WTC11 (cell line): ENCODE measurements around the gene SHKBP1. TPM values are rescaled to one million over a fixed set of nuclear protein-coding genes. Genes with fewer than 3 reads are reported as not detected.

Source experiments
- ATAC-seq: fragments of 200-7000 bp; cut with Tn5 transposase; 2 replicates; pipeline ENCODE4 v1.10.0; 2021; ENCODE audit warnings: mild to moderate bottlenecking, moderate library complexity
- CTCF ChIA-PET: fragments of 300-600 bp; sonication (Branson Sonifier 250); formaldehyde crosslinking; loops from one replicate; lab custom pipeline; 2021; ENCODE audit warnings: antibody characterized with exemption; lab: Charles Lee
- POLR2A ChIA-PET: fragments of 350-600 bp; sonication (Branson Sonifier 250); formaldehyde crosslinking; loops from one replicate; lab custom pipeline; 2021; ENCODE audit warnings: antibody characterized with exemption; lab: Charles Lee
- DNase-seq: peaks from one replicate; pipeline ENCODE4 v3.0.0; 2021; ENCODE audit warnings: low spot score
- H3K27ac Mint-ChIP-seq: 2 replicates; pipeline ENCODE4 v1.8.0; 2021; ENCODE audit warnings: mixed read lengths
- H3K27me3 Mint-ChIP-seq: 2 replicates; pipeline ENCODE4 v1.8.0; 2021; ENCODE audit warnings: low read depth, mild to moderate bottlenecking, moderate library complexity, mixed read lengths
- H3K36me3 Mint-ChIP-seq: 2 replicates; pipeline ENCODE4 v1.8.0; 2021; ENCODE audit warnings: mixed read lengths
- H3K4me1 Mint-ChIP-seq: 2 replicates; pipeline ENCODE4 v1.8.0; 2022; ENCODE audit warnings: mixed read lengths
- H3K4me3 Mint-ChIP-seq: 2 replicates; pipeline ENCODE4 v1.8.0; 2021; ENCODE audit warnings: mild to moderate bottlenecking, moderate library complexity, mixed read lengths
- H3K9me3 Mint-ChIP-seq: 2 replicates; pipeline ENCODE4 v1.8.0; 2021; ENCODE audit warnings: mixed read lengths
- CBFB ChIP-seq: sonication (generic); formaldehyde crosslinking; IDR thresholded peaks from 2 replicates; pipeline ENCODE4 v1.8.1; 2022; ENCODE audit warnings: mild to moderate bottlenecking, low read depth, missing genetic modification reagents
- CREB1 ChIP-seq: sonication (generic); formaldehyde crosslinking; IDR thresholded peaks from 2 replicates; pipeline ENCODE4 v1.8.0; 2023; ENCODE audit warnings: mild to moderate bottlenecking, missing genetic modification reagents
- FOXK1 ChIP-seq: sonication (generic); formaldehyde crosslinking; IDR thresholded peaks from 2 replicates; pipeline ENCODE4 v1.8.0; 2022; ENCODE audit warnings: mild to moderate bottlenecking, moderate library complexity, missing genetic modification reagents
- FOXP1 ChIP-seq: sonication (generic); formaldehyde crosslinking; IDR thresholded peaks from 2 replicates; pipeline ENCODE4 v1.8.0; 2022; ENCODE audit warnings: missing genetic modification reagents, mild to moderate bottlenecking, moderate library complexity, borderline replicate concordance
- MXD4 ChIP-seq: fragments of 250-450 bp; sonication (Bioruptor Pico); IDR thresholded peaks from 2 replicates; pipeline ENCODE4 v1.8.0; 2021; ENCODE audit warnings: mild to moderate bottlenecking, moderate library complexity, borderline replicate concordance
- NFYB ChIP-seq: sonication (generic); formaldehyde crosslinking; conservative IDR thresholded peaks from 2 replicates; pipeline ENCODE4 v1.8.0; 2022; ENCODE audit warnings: low read depth, missing genetic modification reagents
- OVOL2 ChIP-seq: fragments of 250-450 bp; sonication (Bioruptor Pico); IDR thresholded peaks from 2 replicates; pipeline ENCODE4 v1.9.0; 2021; ENCODE audit warnings: mild to moderate bottlenecking, borderline replicate concordance
- SP1 ChIP-seq: sonication (generic); formaldehyde crosslinking; conservative IDR thresholded peaks from 2 replicates; pipeline ENCODE4 v1.8.1; 2022; ENCODE audit warnings: missing genetic modification reagents
- TCF7 ChIP-seq: sonication (generic); formaldehyde crosslinking; IDR thresholded peaks from 2 replicates; pipeline ENCODE4 v1.8.0; 2022; ENCODE audit warnings: mild to moderate bottlenecking, low read depth, missing genetic modification reagents, moderate library complexity
- TEAD1 ChIP-seq: sonication (generic); formaldehyde crosslinking; IDR thresholded peaks from 2 replicates; pipeline ENCODE4 v1.8.0; 2022; ENCODE audit warnings: mild to moderate bottlenecking, missing genetic modification reagents
- ZNF317 ChIP-seq: sonication (generic); formaldehyde crosslinking; IDR thresholded peaks from 2 replicates; pipeline ENCODE4 v1.8.1; 2023; ENCODE audit warnings: low read depth, mild to moderate bottlenecking, moderate library complexity, missing genetic modification reagents, borderline replicate concordance
- ZNF416 ChIP-seq: fragments of 250-450 bp; sonication (Bioruptor Pico); IDR thresholded peaks from 2 replicates; pipeline ENCODE4 v1.9.0; 2021; ENCODE audit warnings: mild to moderate bottlenecking, inconsistent platforms
- total RNA-seq: library from RNA; stranded (reverse); gene quantifications from 3 replicates; pipeline ENCODE4 v1.2.3, GENCODE V29; 2021
- TF ChIP-seq, protein P1 (sequence below): sonication (generic); formaldehyde crosslinking; IDR thresholded peaks from 2 replicates; pipeline ENCODE4 v1.8.0; 2022; ENCODE audit warnings: mild to moderate bottlenecking, missing genetic modification reagents
- TF ChIP-seq, protein P2 (sequence below): sonication (generic); formaldehyde crosslinking; IDR thresholded peaks from 2 replicates; pipeline ENCODE4 v1.8.1; 2022; ENCODE audit warnings: low read depth, missing genetic modification reagents, borderline replicate concordance
- TF ChIP-seq, protein P3 (sequence below): fragments of 250-450 bp; sonication (Bioruptor Pico); IDR thresholded peaks from 2 replicates; pipeline ENCODE4 v1.9.0; 2021; ENCODE audit warnings: mild to moderate bottlenecking
- TF ChIP-seq, protein P4 (sequence below): fragments of 250-450 bp; sonication (Bioruptor Pico); IDR thresholded peaks from 2 replicates; pipeline ENCODE4 v1.9.0; 2021; ENCODE audit warnings: moderate library complexity, mild to moderate bottlenecking, inconsistent platforms, borderline replicate concordance
- TF ChIP-seq, protein P5 (sequence below): sonication (generic); formaldehyde crosslinking; IDR thresholded peaks from 2 replicates; pipeline ENCODE4 v1.8.1; 2023; ENCODE audit warnings: mild to moderate bottlenecking, missing genetic modification reagents, moderate library complexity
- TF ChIP-seq, protein P6 (sequence below): sonication (generic); formaldehyde crosslinking; IDR thresholded peaks from 2 replicates; pipeline ENCODE4 v1.8.1; 2023; ENCODE audit warnings: mild to moderate bottlenecking, moderate library complexity, missing genetic modification reagents
- TF ChIP-seq, protein P7 (sequence below): sonication (generic); formaldehyde crosslinking; IDR thresholded peaks from 2 replicates; pipeline ENCODE4 v1.8.1; 2023; ENCODE audit warnings: mild to moderate bottlenecking, missing genetic modification reagents

The SHKBP1 gene
- total RNA-seq, 1 experiment from 2014 or later, result 71.7 TPM

DNA sequence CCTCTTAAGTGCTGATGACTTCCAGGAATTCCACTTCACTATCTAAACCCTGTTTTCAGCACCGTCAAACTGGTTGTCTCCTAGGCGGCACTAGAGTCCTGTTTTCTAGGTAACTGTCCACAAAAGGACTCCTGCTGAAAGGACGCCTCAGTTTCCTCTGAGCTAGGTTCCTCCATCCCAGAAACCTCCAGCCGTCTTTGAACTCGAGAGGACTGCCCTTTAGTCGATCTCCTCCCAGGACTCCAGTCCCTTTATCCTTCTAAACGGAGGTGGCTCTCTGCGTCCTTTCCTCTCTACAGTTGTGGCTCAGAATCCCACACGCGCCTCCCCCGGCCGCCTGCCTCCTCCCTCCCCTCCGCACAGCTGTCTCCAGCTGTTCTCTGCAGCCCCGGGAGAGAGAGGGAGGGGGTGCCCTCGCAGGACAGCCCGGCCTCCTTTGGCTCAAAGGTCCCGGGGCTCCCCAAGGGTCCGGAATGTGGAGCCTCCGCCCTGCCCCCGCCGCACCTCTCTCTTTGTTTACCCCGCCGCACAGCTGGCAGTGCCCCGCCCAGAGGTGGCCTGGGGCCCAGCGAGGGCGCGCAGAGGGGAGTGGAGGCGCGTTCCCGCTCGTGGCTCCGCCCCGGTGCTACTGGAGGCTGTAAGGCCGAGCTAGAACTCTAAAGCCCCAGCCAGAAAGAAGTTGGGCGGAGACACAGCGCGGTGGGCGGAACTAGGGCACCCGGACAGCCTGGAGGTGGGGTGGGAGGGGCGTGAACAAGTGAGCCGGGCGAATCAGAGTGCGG is 26.9 kb downstream of the SHKBP1 start (continued):
- TF ChIP-seq, protein P1, sequence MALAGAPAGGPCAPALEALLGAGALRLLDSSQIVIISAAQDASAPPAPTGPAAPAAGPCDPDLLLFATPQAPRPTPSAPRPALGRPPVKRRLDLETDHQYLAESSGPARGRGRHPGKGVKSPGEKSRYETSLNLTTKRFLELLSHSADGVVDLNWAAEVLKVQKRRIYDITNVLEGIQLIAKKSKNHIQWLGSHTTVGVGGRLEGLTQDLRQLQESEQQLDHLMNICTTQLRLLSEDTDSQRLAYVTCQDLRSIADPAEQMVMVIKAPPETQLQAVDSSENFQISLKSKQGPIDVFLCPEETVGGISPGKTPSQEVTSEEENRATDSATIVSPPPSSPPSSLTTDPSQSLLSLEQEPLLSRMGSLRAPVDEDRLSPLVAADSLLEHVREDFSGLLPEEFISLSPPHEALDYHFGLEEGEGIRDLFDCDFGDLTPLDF (CRISPR knock-in tag), result no peak
- TF ChIP-seq NFYB (CRISPR knock-in tag) (no peak), CBFB (CRISPR knock-in tag) (no peak), CREB1 (CRISPR knock-in tag) (no peak), TEAD1 (peak; percentile 24; the same call in 1 of the 2 replicates), MXD4 (no peak), ZNF317 (CRISPR knock-in tag) (no peak), OVOL2 (CRISPR knock-in tag) (no peak)
- TF ChIP-seq, protein P2, sequence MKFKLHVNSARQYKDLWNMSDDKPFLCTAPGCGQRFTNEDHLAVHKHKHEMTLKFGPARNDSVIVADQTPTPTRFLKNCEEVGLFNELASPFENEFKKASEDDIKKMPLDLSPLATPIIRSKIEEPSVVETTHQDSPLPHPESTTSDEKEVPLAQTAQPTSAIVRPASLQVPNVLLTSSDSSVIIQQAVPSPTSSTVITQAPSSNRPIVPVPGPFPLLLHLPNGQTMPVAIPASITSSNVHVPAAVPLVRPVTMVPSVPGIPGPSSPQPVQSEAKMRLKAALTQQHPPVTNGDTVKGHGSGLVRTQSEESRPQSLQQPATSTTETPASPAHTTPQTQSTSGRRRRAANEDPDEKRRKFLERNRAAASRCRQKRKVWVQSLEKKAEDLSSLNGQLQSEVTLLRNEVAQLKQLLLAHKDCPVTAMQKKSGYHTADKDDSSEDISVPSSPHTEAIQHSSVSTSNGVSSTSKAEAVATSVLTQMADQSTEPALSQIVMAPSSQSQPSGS, result no peak
- TF ChIP-seq, protein P3, sequence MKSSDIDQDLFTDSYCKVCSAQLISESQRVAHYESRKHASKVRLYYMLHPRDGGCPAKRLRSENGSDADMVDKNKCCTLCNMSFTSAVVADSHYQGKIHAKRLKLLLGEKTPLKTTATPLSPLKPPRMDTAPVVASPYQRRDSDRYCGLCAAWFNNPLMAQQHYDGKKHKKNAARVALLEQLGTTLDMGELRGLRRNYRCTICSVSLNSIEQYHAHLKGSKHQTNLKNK (CRISPR knock-in tag), result no peak
- TF ChIP-seq, protein P4, sequence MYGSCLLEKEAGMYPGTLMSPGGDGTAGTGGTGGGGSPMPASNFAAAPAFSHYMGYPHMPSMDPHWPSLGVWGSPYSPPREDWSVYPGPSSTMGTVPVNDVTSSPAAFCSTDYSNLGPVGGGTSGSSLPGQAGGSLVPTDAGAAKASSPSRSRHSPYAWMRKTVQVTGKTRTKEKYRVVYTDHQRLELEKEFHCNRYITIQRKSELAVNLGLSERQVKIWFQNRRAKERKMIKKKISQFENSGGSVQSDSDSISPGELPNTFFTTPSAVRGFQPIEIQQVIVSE (CRISPR knock-in tag), result no peak
- TF ChIP-seq, protein P5, sequence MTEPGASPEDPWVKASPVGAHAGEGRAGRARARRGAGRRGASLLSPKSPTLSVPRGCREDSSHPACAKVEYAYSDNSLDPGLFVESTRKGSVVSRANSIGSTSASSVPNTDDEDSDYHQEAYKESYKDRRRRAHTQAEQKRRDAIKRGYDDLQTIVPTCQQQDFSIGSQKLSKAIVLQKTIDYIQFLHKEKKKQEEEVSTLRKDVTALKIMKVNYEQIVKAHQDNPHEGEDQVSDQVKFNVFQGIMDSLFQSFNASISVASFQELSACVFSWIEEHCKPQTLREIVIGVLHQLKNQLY (CRISPR knock-in tag), result no peak

DNA sequence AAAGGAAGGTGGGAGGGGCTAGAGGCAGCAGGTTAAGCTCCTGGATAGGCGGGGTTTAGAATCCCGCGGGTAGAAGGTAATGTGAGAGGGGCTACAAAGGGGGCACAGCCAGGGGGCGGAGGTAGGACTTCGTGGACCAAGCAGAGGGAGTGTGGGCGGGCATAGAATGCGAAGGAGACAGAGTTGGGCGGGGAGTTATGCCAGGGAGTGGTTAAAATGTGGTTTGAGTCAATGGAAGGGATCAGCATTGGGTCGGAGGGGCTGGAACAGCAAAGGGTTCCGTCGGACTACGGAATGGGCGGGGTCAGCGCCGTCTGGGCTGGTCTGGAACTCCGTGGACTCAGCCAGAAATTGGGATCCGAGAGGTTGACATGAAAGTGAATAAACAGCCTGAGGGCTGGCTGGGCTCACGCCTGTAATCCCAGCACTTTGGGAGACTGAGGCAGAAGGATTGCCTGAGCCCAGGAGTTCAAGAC is 27.5 kb downstream of the SHKBP1 start:
- peaks cover 90% of the 10 kb centered on the region for H3K27me3 Mint-ChIP-seq
- H3K4me1 Mint-ChIP-seq, result peaks cover 51% of the 10 kb centered on the region
- H3K36me3 Mint-ChIP-seq, result no peaks in the 10 kb centered on the region
- ATAC-seq (no peak; the same call in 1 of the 2 replicates), DNase-seq (no peak)
- no peak overlapping the region for H3K27ac Mint-ChIP-seq
- H3K4me3 Mint-ChIP-seq, result peak overlapping the region; percentile 77
- ChIA-PET CTCF (interaction anchor here (0.5 to 7.7 kb wide), 36 partner anchors 10 to 386 kb away, joined by 3 to 101 read pairs (median 5); partner anchors contain the start of genes BLVRB, RAB4B and TTC9B), POLR2A (interaction anchor here (0.8 to 3.9 kb wide), 4 partner anchors 10 to 34 kb away, joined by 3 to 39 read pairs (median 4); no protein-coding TSS in a partner anchor)
- no peaks in the 10 kb centered on the region for H3K9me3 Mint-ChIP-seq
- TF ChIP-seq, protein P6, sequence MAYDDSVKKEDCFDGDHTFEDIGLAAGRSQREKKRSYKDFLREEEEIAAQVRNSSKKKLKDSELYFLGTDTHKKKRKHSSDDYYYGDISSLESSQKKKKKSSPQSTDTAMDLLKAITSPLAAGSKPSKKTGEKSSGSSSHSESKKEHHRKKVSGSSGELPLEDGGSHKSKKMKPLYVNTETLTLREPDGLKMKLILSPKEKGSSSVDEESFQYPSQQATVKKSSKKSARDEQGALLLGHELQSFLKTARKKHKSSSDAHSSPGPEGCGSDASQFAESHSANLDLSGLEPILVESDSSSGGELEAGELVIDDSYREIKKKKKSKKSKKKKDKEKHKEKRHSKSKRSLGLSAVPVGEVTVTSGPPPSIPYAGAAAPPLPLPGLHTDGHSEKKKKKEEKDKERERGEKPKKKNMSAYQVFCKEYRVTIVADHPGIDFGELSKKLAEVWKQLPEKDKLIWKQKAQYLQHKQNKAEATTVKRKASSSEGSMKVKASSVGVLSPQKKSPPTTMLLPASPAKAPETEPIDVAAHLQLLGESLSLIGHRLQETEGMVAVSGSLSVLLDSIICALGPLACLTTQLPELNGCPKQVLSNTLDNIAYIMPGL, result 0 out of 2 replicates have a peak, but pooled peaks have one; percentile 21
- TF ChIP-seq FOXK1 (CRISPR knock-in tag) (no peak), ZNF416 (CRISPR knock-in tag) (no peak), MXD4 (peak; percentile 50; the same call in 1 of the 2 replicates), FOXP1 (CRISPR knock-in tag) (no peak), SP1 (peak; percentile 52; the same call in 1 of the 2 replicates), TCF7 (CRISPR knock-in tag) (no peak)
- TF ChIP-seq, protein P5 (CRISPR knock-in tag), result no peak
- TF ChIP-seq, protein P1 (CRISPR knock-in tag), result no peak
- TF ChIP-seq, protein P7, sequence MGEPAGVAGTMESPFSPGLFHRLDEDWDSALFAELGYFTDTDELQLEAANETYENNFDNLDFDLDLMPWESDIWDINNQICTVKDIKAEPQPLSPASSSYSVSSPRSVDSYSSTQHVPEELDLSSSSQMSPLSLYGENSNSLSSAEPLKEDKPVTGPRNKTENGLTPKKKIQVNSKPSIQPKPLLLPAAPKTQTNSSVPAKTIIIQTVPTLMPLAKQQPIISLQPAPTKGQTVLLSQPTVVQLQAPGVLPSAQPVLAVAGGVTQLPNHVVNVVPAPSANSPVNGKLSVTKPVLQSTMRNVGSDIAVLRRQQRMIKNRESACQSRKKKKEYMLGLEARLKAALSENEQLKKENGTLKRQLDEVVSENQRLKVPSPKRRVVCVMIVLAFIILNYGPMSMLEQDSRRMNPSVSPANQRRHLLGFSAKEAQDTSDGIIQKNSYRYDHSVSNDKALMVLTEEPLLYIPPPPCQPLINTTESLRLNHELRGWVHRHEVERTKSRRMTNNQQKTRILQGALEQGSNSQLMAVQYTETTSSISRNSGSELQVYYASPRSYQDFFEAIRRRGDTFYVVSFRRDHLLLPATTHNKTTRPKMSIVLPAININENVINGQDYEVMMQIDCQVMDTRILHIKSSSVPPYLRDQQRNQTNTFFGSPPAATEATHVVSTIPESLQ (CRISPR knock-in tag), result no peak
